Measurements from ENCODE around the gene KLF13.
A peak's percentile ranks its signal among the peaks of the same experiment; 100 is the strongest.

KLF13 gene

DNA sequence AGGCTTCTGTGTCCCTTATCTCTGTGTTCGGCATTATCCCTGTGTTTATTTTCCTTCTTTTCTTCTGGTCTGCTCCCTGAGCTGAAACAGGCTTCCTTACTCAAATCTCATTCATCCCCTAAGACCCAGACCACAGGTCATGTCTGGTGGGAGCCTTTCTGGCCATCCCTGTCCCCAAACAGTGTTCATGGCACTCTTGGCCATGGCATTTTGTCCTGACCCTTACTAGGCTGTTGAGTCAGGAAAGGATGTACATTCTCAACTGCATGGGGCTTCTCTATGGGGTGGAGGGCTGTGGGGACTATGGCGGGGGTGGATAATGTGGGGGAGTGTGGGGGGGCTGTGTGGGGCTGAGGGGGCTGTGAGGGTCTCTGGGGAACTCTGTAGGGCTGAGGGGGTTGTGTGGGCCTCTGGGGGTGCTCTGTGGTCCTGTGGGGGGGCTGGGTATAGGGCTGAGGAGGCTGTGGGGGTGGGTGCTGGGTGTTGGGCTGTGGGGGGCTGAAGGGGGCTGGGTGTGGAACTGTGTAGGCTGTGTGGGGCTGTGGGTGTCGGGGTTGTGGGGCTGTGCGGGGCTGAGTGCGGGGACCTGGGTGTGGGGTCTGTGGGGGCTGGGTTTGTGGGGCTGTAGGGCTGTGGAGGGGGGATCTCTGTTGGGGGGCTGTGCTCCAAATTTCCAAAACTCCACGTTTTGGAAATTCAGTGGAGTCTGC is 64.3 kb downstream of the KLF13 start:
- FAIRE-seq (no peak), DNase-seq (ENCODE audit: insufficient read length, low spot score) (no peak)
- TF ChIP-seq POLR2A (IDR thresholded peaks at IDR 0.05; ENCODE audit: low read depth, low read length) (no peak), POLR2AphosphoS5 (IDR thresholded peaks at IDR 0.05; ENCODE audit: low read depth, low read length) (no peak), PAX5 (IDR thresholded peaks at IDR 0.05; ENCODE audit: insufficient read depth, low read length, severe bottlenecking) (no peak), SPI1 (IDR thresholded peaks at IDR 0.05; ENCODE audit: low read depth, low read length) (no peak), POU2F2 (IDR thresholded peaks at IDR 0.05; ENCODE audit: low read depth, low read length) (no peak), TAF1 (IDR thresholded peaks at IDR 0.05; ENCODE audit: low read depth, low read length) (no peak)

DNA sequence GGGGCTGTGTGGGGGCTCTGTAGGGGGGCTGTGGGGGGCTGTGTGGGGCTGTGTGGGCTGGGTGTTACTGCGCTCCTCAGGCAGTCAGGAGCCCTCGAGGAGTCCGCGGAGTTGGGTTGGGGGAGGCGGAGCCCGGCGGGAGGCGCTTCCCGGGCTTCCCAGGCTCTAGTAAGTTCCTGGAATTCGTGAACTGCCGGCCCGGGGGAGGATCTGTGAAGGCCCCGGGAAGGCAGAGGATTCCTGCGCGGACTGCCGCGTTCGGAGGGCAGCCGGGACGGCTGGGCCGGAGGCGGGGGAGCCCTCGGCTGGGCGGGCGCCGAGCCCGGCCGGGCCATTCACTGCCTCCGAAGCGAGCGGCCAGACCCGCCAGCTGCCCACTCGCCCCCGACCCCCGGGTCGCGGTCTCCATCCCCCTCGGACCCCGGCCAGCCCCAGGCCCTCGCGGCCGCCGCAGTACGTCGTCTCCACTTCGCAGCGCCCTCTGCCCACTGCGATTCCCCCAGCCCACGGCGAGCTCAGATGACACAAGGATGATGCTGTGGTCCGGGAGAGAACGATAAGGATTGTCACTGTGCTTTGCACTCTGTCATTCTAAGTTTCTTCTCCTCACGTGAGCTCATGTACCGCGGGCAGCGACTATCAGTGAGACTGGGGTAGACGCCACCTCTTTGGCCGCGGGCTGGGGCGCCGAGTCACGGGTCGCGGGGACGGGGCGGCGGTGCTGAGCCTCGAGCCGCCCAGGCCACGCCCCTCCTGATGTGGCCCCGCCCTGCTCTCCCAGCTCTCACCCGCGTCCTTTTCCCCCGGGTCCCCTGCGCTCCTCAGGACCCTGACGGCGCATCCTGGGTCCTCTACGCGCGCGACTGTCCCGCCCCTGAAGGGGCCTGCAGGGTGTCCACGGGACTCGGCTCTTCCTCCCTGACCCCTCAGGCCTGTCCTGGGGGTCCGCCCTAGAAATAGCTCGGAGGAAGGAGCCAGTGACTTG is 65.3 kb downstream of the KLF13 start:
- peak; percentile 85 for DNase-seq (ENCODE audit: insufficient read length, low spot score)
- FAIRE-seq: peak; percentile 97
- TF ChIP-seq PAX5 (IDR thresholded peaks at IDR 0.05; ENCODE audit: insufficient read depth, low read length, severe bottlenecking): no peak

DNA sequence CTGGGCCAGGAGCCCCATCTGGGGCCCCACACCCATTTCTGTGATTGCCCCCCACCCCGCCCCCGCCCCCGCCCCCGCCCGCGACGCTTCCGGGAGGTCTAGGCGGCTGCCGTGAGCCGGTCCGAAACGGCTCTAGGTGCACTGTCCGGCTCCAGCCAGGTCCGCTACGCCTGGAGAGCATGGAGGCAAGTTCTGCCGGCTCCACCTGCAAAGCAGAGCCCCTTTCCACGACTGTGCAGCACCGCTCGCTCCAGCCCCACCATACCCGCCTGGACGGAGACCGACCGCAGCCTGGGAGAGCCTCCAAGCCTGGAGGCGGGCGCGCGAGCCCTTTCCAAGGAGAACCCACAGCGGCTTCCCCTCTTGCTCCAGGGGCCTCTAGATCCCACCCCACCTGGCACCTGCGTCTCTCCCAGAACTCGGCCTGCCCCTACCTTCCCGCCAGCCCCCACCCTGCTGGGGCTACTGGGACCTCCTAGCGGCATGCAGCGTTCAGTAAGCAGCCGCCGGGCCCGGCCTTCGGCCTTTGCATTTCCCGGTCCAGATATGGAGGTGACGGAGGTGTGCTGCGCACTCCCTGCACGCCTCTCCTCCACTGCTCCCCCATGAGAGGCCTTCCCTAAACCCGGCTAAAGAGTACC is 66.2 kb downstream of the KLF13 start:
- DNase-seq (ENCODE audit: insufficient read length, low spot score) (no peak), FAIRE-seq (no peak)
- TF ChIP-seq SPI1 (IDR thresholded peaks at IDR 0.05; ENCODE audit: low read depth, low read length) (no peak), TAF1 (IDR thresholded peaks at IDR 0.05; ENCODE audit: low read depth, low read length) (no peak)

DNA sequence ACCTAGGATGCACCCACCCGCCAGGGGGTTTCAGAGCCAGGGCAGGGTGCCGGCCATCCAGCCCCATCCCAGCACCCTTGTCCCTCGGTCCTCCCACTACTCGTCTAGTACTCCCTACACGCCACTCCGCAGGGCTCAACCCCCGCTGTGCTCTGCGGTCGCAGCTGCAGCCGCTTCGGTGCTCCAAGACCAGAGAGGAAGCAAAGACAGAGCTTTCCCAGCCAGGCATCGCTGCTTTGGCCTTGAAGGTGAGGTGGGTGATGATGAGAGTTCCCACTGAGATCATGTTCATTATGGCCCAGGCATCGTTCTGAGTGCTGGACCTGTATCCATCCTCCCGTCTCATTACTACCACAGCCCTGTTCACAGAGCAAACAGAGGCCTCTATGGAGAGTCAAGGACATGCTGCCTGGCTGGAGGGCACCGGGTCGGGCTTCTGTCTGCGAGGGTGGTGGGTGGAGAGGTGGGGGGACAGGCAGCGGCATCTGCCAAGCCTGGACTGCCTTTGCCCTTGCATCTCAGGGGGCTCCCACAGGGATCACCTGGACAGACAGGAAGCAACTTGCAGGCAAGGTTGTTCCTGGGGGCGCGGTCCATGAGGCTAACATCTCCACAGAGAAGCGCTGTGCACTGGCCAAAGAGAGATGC is 66.9 kb downstream of the KLF13 start:
- no peak for DNase-seq (ENCODE audit: insufficient read length, low spot score)
- peak; percentile 38 for FAIRE-seq
- TF ChIP-seq SPI1 (IDR thresholded peaks at IDR 0.05; ENCODE audit: low read depth, low read length): no peak
- no peak for TF ChIP-seq TAF1 (IDR thresholded peaks at IDR 0.05; ENCODE audit: low read depth, low read length)
- TF ChIP-seq POLR2AphosphoS5 (IDR thresholded peaks at IDR 0.05; ENCODE audit: low read depth, low read length): no peak
- no peak for TF ChIP-seq POLR2A (IDR thresholded peaks at IDR 0.05; ENCODE audit: low read depth, low read length)
- no peak for TF ChIP-seq POU2F2 (IDR thresholded peaks at IDR 0.05; ENCODE audit: low read depth, low read length)
- no peak for TF ChIP-seq PAX5 (IDR thresholded peaks at IDR 0.05; ENCODE audit: insufficient read depth, low read length, severe bottlenecking)

DNA sequence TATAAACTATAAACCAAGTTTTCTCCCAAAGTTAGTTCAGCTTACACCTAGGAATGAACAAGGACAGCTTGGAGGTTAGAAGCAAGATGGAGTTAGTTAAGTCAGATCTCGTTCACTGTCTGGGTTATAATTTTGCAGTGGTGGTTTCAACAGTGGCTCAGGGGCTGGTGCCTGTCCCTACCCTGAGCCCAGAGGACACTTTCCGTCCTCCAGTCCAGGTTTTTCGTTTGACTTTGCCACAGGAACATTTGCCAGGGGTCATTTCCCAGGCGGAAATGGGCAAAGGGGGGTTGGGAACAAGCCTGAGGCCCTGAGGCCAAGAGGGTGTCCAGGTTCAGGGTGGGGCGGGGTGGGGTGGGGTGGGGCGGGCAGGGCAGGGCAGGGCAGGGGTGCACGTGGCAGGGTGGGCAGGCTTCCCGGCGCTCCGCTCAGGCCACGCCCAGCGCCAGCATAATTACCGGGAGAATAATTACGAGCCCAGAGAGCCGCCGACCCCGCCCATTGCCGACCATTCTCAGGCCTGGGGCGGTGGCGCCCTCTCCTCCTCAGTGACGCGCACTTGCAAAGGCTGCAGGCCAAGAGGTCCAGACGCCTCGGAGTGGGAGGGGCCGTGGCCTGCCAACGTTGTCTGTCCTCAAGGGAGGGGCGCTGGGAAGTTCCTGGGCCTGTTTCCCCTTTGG is 70.4 kb downstream of the KLF13 start:
- TF ChIP-seq SPI1 (IDR thresholded peaks at IDR 0.05; ENCODE audit: low read depth, low read length) (no peak), PAX5 (IDR thresholded peaks at IDR 0.05; ENCODE audit: insufficient read depth, low read length, severe bottlenecking) (no peak), TAF1 (IDR thresholded peaks at IDR 0.05; ENCODE audit: low read depth, low read length) (no peak), POLR2AphosphoS5 (IDR thresholded peaks at IDR 0.05; ENCODE audit: low read depth, low read length) (no peak), POLR2A (IDR thresholded peaks at IDR 0.05; ENCODE audit: low read depth, low read length) (no peak), POU2F2 (IDR thresholded peaks at IDR 0.05; ENCODE audit: low read depth, low read length) (no peak)
- FAIRE-seq: no peak
- DNase-seq (ENCODE audit: insufficient read length, low spot score): no peak

DNA sequence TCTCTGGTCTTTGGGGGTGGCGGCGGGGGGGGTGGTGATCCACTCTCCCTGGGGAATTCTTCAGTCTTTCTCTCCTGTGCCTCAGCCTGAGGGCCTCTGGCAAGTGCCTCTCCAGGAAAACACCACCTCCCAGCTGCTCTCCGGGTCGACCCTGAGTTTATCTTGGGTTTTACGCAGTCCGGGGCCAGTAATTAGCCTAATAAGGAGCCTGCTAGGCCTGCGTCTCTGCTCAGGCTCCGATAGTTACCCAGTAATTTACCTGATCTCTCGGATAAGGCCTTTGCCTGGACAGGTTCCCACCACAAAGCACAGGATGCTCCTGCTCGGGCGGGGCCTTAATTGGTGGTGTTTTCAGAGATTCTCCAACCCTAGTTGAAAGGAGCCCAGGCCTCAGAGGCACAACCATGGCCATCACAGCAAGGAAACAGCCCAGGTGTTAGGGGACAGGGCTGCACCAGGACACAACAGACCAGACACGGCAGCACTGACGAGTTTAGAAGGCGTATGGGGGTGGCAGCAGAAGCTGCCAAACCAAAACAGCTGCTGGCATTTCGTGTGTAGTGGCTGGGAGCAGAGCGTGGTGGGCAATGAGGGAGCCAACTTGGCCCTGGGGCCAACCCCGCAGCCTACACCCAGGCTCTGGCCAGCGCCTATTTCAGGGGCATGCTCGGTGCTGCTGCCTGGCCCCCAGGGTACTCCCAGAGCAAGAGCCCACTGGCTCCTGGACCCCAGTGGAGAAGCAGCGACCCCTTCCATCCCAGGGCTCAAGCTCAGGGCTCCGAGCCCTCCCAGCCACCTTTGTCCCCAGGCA is 71.4 kb downstream of the KLF13 start:
- DNase-seq (ENCODE audit: insufficient read length, low spot score) (no peak), FAIRE-seq (no peak)
- TF ChIP-seq POU2F2 (IDR thresholded peaks at IDR 0.05; ENCODE audit: low read depth, low read length) (no peak), PAX5 (IDR thresholded peaks at IDR 0.05; ENCODE audit: insufficient read depth, low read length, severe bottlenecking) (no peak), SPI1 (IDR thresholded peaks at IDR 0.05; ENCODE audit: low read depth, low read length) (no peak), POLR2A (IDR thresholded peaks at IDR 0.05; ENCODE audit: low read depth, low read length) (no peak), TAF1 (IDR thresholded peaks at IDR 0.05; ENCODE audit: low read depth, low read length) (no peak), POLR2AphosphoS5 (IDR thresholded peaks at IDR 0.05; ENCODE audit: low read depth, low read length) (no peak)

DNA sequence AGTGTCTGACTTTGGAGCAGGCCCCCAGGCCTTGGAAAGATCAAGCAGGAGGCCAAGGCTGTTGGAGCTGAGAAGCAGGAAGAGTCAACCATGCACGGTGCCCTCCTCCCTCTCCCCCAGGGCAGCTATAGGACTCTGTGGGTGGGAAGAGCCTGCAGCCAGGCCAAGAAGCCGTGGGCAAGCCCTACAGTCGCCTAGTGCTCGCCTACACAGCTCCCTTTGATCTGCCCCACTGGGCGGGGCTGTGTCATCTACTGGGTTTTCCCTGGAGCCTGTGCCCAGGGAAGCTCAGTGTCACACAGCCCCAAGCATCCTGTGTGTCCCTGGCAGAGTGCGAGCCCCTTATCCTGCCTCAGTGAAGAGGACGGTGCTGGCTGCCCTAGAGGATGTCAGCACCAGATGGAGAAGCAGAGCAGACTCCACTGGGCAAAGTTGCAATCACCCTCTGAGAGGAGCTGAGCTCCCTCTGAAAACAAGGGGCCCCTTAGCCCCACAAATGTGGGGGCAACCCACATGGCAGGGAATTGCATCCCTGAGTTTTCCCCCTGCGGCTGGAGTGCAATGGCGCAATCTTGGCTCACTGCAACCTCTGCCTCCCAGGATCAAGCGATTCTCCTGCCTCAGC is 72.2 kb downstream of the KLF13 start:
- FAIRE-seq: no peak
- no peak for DNase-seq (ENCODE audit: insufficient read length, low spot score)
- TF ChIP-seq POLR2AphosphoS5 (IDR thresholded peaks at IDR 0.05; ENCODE audit: low read depth, low read length) (no peak), POLR2A (IDR thresholded peaks at IDR 0.05; ENCODE audit: low read depth, low read length) (no peak), SPI1 (IDR thresholded peaks at IDR 0.05; ENCODE audit: low read depth, low read length) (no peak), POU2F2 (IDR thresholded peaks at IDR 0.05; ENCODE audit: low read depth, low read length) (no peak), PAX5 (IDR thresholded peaks at IDR 0.05; ENCODE audit: insufficient read depth, low read length, severe bottlenecking) (no peak), TAF1 (IDR thresholded peaks at IDR 0.05; ENCODE audit: low read depth, low read length) (no peak)
